NAMALWA (cell line): Measurements from ENCODE around the gene TRPC3.
"Not testable (repeated sequence)": the region's sequence is repeated elsewhere in the genome, so short reads cannot be mapped to it uniquely, and the experiment has no call there.

Experiments used
- DNase-seq: peaks from one replicate; pipeline ENCODE4 v3.0.0-alpha.2; 2015; ENCODE audit warnings: low spot score

The TRPC3 gene

DNA sequence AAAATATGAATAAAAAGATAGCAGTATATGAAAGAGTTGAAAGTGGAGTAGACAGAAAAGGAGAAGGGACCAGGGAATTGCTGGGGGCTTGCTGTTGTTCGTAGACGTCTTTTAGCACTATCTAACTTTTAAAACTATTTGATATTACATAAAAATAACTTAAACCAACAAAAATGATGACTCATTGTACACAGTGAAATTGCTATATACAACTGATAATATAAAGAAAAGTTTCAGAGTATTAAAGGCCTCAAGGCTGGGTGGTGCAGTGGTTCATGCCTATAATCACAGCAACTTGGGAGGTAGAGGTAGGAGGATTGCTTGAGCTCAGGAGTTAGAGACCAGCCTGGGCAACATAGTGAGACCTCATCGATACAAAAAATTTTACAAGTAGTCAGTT is 5.2 kb downstream of the TRPC3 start:
- DNase-seq = no peak

DNA sequence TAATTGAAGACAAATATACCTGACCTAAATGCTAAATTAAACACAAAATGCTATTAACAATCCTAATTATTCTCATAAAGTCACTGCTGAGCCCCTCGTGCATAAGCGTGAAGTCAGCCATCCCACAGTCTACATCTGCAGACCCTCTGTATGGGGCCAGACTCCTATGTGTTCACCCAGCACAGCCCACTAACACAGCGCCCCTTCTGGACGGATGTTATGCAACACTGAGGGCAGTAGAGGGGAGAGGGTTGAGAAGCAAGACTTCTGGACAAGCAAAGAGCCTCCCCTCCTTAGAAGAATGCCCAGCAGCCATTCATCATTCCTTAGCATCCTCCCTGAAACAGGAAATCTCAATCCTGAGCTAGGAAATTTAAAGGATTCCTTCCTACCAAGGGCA is 7.9 kb downstream of the TRPC3 start:
- peak; percentile 59 for DNase-seq

DNA sequence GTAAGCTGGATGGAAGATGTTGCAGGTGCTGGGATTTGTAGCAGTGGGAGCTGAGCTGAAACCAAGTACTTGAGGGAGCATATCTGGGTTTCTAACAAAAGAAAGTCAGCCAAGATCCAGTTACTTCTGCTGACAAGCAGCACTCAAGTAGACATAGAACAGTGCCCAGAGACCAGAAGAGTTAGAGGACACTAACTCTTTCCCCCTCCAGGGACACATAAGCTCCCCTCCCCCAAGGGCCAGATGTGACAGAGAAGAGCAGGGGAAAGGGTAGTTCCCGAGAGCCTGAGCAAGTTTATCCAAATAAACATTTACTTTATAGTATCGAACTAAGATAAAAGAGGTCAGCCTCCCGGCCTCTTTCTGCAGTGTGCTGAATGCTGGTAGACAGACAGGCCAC is 12.2 kb downstream of the TRPC3 start:
- no peak for DNase-seq

DNA sequence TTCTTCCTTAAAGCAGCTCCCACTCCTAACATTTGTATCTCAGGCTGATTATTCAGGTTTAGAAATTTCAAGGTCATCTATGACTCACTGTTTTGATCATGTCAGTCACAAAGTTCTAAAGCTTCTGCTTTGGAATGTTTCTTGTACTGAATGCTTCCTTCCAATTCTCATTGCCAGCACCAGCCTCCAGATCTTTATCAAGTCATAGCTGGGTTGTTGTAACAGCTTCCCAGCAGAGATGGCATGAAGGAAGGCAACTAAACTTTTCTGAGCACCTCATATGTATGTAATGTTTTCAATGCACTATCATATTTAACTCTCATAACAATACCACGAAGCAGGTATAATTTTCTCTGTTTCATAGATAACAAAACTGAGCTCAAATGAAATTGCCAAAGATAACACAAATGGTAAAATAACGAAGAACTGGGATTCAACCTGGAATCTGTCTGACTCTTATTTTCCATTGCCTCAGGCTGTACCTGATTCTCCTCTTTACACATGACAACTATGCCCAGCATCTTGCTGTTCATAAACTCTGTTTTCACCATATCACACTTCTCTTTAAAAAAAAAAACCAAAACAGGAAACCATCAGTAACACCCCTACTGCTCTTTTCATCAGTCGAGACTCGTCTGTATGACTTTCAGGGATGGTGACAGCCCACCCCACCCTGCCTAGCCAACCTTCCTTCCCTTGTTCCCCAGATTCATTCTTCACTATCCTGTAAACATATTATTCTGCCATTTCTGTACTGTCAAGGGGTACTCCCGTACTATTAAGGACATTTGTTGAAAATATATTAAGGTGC is 13.4 kb downstream of the TRPC3 start:
- DNase-seq = no peak

DNA sequence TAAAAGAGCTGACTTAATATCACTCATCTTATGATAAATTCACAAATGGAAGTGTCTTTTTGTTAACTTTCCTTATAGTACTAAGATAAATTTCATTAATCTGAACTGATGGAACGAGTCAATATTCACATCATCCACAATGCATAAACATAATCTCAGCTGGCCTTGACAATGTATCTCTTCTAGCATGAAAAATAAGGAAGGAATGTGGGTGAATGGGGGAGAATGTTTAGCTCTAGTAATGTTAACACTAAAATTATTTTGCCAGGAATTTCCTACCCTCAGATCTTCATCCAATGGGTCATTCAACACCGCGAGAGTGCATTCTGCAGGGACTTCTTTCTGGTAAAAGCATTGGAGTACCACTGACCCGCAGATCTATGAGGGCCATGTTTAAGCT is 15.8 kb downstream of the TRPC3 start:
- no peak for DNase-seq

DNA sequence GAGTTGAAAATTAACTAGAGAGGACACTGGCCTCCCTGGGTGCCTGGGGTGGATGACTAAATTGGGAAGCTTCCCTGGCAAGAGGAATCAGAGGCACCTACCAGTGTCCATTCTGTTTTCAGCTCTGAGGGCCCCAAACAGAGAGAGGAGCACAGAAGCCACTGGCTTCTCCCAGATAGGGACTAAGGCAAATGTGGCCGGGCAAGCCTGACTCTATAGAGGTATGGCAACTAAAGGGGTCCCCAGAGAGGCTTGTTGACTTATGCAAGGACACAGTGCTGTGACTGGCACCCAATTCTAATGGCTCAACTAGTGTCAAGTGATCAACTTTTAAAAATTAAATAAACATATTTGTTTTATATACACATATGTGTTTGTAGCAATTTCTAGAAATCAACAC is 17.2 kb downstream of the TRPC3 start:
- DNase-seq = no peak

DNA sequence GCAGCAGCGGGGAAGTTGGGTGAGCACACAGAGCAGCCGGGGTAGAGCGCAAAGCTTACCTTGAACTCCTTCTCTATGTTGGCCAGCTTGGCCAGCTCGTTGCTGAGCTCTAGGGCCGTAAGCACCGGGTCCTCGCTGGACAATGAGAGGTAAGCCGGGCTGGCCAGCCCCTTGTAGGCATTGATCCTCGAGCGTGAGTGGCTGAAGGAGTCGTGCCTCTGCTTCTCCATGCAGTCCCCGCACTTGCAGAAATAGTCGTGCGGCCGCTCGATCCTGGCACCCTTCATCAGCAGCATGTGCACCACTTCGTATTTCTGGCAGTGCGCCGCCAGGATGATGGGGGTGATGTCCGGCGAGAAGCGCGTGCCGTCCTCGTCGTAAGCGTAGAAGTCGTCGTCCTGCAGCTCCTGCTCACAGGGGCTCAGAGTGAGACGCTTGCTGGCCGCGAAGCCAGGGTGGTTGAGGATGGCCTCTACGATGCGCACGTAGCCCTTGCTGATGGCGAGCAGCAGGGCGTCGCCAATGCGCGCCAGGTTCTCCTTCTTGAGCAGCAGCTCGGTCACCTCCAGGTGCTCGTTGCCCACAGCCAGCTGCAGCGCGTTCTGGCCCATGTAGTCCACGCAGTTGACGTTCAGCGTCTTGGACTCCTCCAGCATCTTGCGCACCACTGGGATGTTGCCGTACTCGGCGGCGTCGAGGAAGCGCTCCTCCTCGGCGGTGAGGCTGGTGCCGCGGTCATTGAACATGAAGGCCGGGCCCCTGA is 19.5 kb downstream of the TRPC3 start:
- DNase-seq = no peak

DNA sequence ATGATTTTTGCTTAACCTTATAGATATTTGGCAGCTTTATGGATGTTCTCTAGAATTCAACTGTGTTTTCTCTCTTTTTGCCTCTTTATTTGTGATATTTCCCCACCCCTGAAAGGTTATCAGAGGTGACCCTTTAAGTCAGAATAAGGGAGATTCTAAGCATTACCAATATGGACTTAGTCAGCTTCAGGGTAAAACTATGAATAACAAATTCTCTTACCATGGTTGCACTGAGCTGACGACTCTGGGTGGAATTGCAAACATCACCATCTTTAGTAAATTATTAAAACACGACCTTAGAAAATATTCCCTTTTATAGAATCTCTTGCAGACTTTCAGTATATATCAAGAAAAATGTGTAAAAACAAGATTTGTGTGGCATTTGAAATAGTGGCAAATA is 21.6 kb downstream of the TRPC3 start:
- no peak for DNase-seq

DNA sequence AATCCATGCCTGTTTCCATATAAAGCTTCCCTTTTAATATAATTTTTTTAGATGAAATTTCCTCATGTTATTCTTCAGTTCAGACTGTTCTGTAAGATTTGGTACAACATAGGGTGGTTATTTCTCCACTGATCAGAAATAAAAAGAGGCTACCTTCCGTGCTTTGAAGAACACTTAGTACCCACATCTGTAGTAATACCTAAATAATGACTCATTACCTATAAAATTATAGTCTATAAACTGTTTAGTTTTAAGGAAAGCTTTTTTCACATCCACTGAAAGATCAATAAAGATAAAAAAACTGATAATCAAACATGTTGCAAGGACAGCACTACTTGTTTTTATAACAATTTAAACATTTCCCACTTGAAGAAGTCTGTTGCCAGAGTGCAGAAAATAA is 23.9 kb downstream of the TRPC3 start:
- DNase-seq = no peak

DNA sequence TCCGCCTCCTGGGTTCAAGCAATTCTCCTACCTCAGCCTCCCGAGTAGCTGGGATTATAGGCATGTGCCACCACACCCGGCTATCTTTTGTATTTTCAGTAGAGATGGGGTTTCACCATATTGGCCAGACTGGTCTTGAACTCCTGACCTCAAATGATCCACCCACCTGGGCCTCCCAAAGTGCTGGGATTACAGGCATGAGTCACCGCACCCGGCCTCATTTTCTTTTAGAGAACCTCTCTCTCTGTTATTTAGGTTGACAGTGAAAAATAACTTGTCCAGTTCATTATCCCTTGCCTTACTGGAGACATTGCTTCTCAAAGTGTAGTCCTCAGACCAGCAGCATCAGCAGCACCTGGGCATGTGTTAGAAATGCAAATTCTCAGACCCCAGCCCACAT is 25.4 kb downstream of the TRPC3 start:
- not testable (repeated sequence) for DNase-seq

DNA sequence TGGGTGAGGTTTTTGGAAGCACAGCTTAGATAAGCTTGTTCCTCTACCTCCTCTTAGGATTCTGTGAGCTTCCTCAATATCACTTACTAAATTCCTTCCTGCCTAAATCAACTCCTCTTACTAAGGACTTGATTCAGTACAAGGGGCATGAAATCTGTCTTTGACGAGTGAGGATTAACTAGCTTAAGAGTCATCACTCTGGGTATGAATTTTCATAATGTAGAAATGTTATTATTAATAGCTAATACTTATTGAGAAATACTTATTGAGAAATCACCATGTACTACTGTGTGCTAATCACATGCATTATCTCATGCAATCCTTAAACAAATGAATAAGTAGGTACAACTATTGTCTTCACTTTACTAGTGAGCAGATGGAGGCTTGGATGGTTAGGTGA is 28.6 kb downstream of the TRPC3 start:
- no peak for DNase-seq

DNA sequence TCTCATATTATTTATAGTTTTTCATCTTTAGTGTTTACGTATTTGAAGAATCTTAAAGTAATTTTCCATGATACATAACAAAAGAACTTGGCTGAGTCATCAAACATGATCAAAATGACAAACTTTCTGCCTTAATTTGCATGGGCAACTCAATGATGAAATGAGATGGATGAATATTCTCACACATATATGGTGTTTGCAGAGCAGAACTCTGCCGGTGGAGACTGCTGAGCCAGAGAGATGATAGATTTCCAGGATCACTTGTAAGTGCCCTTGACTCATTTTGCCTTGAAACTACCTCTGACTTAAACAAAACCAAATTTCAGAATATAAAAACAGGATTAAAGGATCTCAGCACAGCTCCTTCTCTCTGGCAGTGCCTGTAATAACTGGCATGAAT is 38.2 kb downstream of the TRPC3 start:
- no peak for DNase-seq

DNA sequence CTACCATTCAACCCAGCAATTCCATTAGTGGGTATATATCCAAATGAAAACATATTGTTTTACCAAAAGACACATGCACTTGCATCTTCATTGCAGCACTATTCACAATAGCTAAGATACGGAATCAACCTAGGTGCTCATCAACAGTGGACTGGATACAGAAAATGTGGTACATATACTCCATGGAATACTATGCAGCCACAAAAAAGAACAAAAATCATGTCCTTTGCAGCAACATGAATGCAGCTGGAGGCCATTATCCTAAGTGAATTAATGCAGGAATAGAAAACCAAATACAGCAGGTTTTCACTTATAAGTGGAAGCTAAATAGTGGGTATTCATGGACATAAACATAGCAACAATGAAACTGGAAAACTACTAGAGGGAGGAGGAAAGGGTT is 43.5 kb downstream of the TRPC3 start:
- DNase-seq = no peak

DNA sequence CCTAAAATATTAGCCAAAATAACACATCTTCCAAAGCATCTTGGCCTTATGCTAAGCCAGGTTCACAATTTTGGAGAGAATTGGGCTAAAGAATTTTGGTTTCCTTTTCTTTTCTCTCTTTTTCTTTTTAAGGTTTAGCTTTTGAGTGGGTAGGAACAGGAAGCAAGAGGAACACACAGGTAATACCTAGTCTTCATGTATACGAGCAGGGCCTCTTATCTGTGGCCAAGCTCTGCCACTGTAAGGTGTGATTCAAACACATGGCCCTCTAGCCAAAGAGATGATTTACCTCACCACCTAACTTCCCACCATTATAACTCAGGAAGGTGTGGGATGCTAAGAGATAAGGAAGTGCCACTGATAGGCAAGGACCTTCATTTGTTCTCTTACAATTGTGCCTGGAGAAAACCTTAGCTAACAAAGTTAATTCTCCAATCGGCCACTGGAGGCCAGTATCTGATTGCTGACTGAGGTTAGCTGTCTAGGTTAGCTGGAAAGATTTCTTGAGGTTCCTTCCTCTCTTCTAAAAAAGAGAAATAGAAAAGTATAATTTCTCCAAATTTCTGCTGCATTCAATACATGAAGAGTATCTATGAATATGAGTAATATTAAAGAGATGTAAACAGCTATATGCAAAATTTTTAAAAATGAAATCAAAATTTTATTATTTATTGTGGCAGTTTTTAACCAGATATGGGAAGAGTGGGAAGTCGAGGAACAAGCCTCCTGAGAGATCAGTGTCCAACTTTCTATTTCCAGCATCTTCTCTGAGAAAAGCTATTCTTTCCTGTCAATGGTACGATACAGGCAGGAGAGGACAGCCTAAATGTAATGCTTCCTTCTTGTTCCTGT is 51.5 kb downstream of the TRPC3 start:
- peak; percentile 79 for DNase-seq

DNA sequence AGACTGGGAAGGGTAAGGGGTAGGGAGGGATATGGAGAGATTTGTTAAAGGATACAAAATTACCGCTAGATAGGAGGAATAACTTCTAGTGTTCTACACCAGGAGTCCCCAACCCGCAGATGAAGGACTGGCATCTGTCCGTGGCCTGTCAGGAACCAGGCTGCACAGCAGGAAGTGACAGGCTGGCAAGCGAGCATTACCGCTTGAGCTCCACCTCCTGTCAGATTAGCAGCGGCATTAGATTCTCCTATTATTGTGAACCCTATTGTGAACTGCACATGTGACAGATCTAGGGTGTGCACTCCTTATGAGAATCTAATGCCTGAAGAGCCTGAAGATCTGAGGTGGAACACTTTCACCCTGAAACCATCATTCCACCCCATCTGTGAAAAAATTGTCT is 53.7 kb downstream of the TRPC3 start:
- DNase-seq = peak; percentile 64

DNA sequence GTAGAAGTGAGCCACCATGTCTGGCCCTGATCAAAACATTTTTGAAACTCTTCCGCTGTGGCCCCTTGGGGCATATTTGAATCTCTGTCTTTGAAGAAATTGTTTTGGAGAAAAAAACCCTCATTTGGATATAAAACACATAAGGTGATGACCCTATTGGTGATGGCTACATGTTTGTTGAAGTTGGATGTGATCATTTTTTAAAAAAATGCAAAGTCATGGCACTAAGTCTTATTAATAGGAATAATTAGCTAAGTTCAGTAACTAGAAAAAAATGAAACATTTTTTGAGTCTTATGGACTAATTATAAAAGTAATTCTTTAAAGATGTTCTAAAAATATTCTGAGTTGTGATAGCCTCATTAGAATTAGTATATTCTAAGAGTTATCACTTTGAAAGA is 63.7 kb downstream of the TRPC3 start:
- no peak for DNase-seq

DNA sequence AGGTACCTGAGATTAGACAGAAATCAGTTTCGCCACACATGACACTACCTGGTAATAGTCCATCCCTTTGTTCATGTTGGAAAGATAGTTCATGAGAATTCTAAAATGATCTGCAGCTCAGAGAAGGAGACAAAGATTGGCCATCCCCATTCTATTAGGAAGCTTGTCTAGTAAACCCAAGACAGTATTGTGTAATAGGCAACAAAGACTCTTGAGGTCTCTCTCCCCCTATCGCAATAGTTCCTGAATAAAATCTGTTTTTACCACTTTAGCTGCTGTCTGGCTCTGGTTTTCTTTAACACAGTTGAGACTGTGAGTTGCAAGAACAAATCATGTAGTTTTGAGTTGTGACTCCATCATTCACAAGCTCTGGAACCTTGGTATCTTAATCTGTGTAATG is 66.7 kb downstream of the TRPC3 start:
- DNase-seq = no peak

DNA sequence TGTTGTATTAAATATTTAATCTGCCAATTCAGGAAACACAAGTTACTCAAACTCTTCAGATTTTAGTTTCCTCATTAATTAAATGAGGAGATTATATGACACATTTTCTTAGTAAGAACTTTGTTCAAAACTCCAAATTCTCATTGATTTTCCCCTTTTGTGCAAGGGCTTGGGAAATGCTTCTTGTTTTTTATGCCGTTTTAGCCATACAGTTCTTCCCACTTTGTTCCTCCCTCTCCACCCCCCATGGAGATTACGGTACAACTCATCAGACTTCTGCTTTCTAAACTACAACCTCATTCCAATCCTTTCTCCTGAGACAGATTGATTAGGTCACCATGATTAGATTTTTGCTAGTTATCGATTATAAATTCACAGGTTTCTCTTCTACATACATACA is 70.7 kb downstream of the TRPC3 start:
- no peak for DNase-seq

DNA sequence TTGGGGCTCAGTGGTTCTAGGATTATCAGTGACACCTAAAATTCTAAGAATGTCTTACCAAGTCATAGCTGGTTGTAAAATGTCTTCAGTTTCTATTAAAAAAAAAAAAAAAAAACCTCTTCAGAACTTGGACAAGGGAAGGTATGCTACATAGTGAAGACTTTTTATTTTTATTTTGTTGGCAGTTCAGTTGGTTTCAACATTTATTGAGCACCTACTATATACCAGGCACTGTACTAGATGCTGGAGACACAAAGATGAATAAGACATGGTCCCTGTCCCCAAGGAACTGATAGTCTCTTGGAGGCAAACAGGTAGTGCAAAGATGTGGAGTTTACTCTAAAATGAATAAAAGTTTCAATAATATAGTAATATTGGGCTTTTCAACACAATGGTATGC is 72.7 kb downstream of the TRPC3 start:
- no peak for DNase-seq

DNA sequence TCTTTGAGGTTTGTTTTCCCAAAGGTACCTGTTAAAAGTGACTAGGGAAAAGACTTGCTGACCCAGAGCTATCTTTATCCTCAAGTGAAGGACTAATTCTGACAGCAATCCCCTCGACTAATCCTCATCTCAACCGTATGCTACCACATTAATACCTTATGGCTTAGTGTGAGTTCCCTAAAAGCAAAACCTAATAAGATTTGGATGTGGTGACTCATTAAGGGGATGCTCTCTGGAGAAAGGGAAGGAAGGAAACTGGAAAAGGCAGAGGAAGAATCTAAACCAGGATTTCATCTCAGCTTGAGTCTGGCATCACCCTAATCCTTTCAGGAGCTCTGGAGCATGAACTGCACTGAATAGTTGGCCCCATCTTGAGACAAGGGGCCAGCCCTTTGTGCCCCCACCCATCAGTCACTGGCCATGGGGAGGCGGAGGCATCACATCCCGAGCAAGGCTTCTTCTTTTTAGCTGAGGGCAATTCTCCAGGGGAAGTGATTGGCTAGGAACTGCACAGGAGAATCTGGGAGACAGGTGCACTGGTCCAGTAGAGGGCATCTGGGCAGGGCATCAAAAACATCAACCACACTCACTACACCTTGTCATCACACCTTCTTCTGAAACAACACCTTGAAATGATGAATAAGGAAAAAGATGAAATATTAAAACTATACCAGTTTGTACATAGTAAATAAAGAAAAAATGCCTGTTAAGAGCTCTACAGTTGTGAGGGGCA is 74.7 kb downstream of the TRPC3 start:
- no peak for DNase-seq

DNA sequence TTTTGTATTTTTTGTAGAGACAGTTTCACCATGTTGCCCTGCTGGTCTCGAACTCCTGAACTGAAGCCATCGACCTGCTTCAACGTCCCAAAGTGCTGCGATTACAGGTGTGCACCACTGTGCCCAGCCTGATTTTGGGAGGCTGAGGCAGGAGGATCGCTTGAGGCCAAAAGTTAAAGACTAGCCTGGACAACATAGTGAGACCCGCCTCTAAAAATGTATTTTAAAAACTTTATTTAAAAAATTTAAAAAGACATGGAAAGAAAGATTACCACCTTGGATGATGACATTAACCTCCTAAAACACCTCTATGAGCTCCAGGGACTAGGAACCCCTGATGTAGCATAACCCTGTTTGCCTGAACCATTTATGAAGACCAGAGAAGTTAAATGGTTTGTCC is 75.8 kb downstream of the TRPC3 start:
- DNase-seq = no peak

DNA sequence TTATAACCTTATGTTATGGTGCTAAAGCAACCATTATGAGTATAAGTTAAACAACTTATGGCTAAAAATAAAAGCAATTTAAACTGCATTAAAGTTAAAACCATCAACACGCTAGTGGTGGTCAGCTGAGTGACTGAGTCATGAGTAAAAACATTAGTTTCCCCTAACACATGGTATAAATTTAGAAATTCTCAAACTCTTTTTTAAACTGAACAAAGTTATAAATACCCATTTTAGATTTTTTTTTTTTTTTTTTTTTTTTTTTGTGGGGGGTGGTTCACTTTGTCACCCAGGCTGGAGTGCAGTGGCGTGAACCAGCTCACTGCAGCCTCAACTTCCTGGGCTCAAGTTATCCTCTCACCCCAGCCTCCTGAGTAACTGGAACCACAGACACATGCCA is 76.2 kb downstream of the TRPC3 start:
- no peak for DNase-seq
